IMR-90 (cell line): ENCODE measurements around the gene DENND1A. TPM values are rescaled to one million over a fixed set of nuclear protein-coding genes. Genes with fewer than 3 reads are reported as not detected.

Source experiments
- ATAC-seq: fragments of 200-7000 bp; cut with Tn5 transposase; 2 replicates; pipeline ENCODE4 v1.9.1; 2020; ENCODE audit warnings: low read depth, mild to moderate bottlenecking, moderate library complexity
- BruUV-seq: library from RNA; stranded (reverse); fragments of 400-500 nt; replicated peaks from 2 replicates; lab custom pipeline; 2021; lab: Mats Ljungman, UMichigan
- CTCF ChIA-PET: fragments of 300-600 bp; formaldehyde crosslinking; extraction: SDS; loops from one replicate; lab custom pipeline; 2021; ENCODE audit warnings: antibody characterized with exemption; lab: Yijun Ruan, JAX
- POLR2A ChIA-PET: fragments of 300-600 bp; sonication (Branson Sonifier 250); formaldehyde crosslinking; loops from one replicate; lab custom pipeline; 2022; ENCODE audit warnings: antibody characterized with exemption; ENCODE audit not compliant: unreplicated experiment; lab: Charles Lee
- DNase-seq: peaks from one replicate; pipeline ENCODE4 v3.0.0; 2013
- H2AFZ ChIP-seq: replicated peaks from 2 replicates; pipeline ENCODE3; 2013; ENCODE audit warnings: low read length, mild to moderate bottlenecking; ENCODE audit not compliant: poor library complexity
- H2AK5ac ChIP-seq: 2 replicates; pipeline ENCODE4 v1.6.1; 2013; ENCODE audit warnings: low read depth, low read length, inconsistent platforms
- H2AK9ac ChIP-seq: replicated peaks from 2 replicates; pipeline ENCODE3; 2013; ENCODE audit warnings: mild to moderate bottlenecking, low read depth, low read length, moderate library complexity; ENCODE audit not compliant: poor library complexity
- H2BK120ac ChIP-seq: 2 replicates; pipeline ENCODE4 v1.6.1; 2013; ENCODE audit warnings: low read depth, low read length, inconsistent platforms
- H2BK15ac ChIP-seq: 3 replicates; pipeline ENCODE4 v1.6.1; 2013; ENCODE audit warnings: low read depth, low read length, inconsistent platforms
- H2BK20ac ChIP-seq: 2 replicates; pipeline ENCODE4 v1.6.1; 2013; ENCODE audit warnings: low read depth, mild to moderate bottlenecking, inconsistent platforms, low read length, moderate library complexity
- H2BK5ac ChIP-seq: 2 replicates; pipeline ENCODE4 v1.6.1; 2013; ENCODE audit warnings: mild to moderate bottlenecking, low read depth, low read length, inconsistent platforms; ENCODE audit not compliant: poor library complexity, severe bottlenecking
- H3K14ac ChIP-seq: replicated peaks from 2 replicates; pipeline ENCODE4 v1.6.1; 2013; ENCODE audit warnings: low read depth, low read length, inconsistent platforms
- H3K18ac ChIP-seq: 2 replicates; pipeline ENCODE4 v1.6.1; 2013; ENCODE audit warnings: low read depth, low read length, control low read depth
- H3K23ac ChIP-seq: 2 replicates; pipeline ENCODE4 v1.6.1; 2013; ENCODE audit warnings: low read depth, low read length, inconsistent platforms
- H3K27ac ChIP-seq: 2 replicates; pipeline ENCODE4 v1.5.1; 2013; ENCODE audit warnings: mild to moderate bottlenecking, control low read depth, low read length; ENCODE audit not compliant: insufficient read depth
- H3K27me3 ChIP-seq: 2 replicates; pipeline ENCODE4 v1.6.1; 2013; ENCODE audit warnings: low read length; ENCODE audit not compliant: control insufficient read depth, insufficient read depth
- H3K36me3 ChIP-seq: 2 replicates; pipeline ENCODE4 v1.6.1; 2013; ENCODE audit warnings: low read length, mixed read lengths; ENCODE audit not compliant: control insufficient read depth, insufficient read depth
- H3K4ac ChIP-seq: 2 replicates; pipeline ENCODE4 v1.6.1; 2013; ENCODE audit warnings: low read depth, low read length, inconsistent platforms
- H3K4me1 ChIP-seq: 2 replicates; pipeline ENCODE4 v1.6.1; 2013; ENCODE audit warnings: low read length, mixed read lengths; ENCODE audit not compliant: control insufficient read depth, insufficient read depth
- H3K4me2 ChIP-seq: 2 replicates; pipeline ENCODE4 v1.6.1; 2013; ENCODE audit warnings: low read depth, mild to moderate bottlenecking, control low read depth, low read length, moderate library complexity
- H3K4me3 ChIP-seq: 2 replicates; pipeline ENCODE4 v1.5.1; 2013; ENCODE audit warnings: low read depth, mild to moderate bottlenecking, control low read depth, low read length, moderate library complexity; ENCODE audit not compliant: insufficient read depth
- H3K56ac ChIP-seq: 2 replicates; pipeline ENCODE4 v1.6.1; 2013; ENCODE audit warnings: low read length, inconsistent platforms; ENCODE audit not compliant: insufficient read depth; ENCODE audit errors: extremely low read depth
- H3K79me1 ChIP-seq, 2 experiments: 2 replicates each; pipeline ENCODE4 v1.6.1; 2013; ENCODE audit warnings: low read length in 2 of 2, inconsistent platforms in 1 of 2, low read depth in 1 of 2
- H3K9ac ChIP-seq: 2 replicates; pipeline ENCODE4 v1.6.1; 2013; ENCODE audit warnings: low read depth, low read length, control low read depth
- H3K9me1 ChIP-seq: 2 replicates; pipeline ENCODE4 v1.6.1; 2013; ENCODE audit warnings: low read length, inconsistent platforms; ENCODE audit not compliant: insufficient read depth
- H3K9me3 ChIP-seq: 2 replicates; pipeline ENCODE4 v1.6.1; 2013; ENCODE audit warnings: low read length; ENCODE audit not compliant: control insufficient read depth, insufficient read depth
- H4K20me1 ChIP-seq: 2 replicates; pipeline ENCODE4 v1.6.1; 2013; ENCODE audit warnings: low read length, inconsistent platforms; ENCODE audit not compliant: insufficient read depth
- H4K5ac ChIP-seq: 2 replicates; pipeline ENCODE4 v1.6.1; 2013; ENCODE audit warnings: mild to moderate bottlenecking, low read depth, low read length, control low read depth
- H4K8ac ChIP-seq, 2 experiments: 2 replicates each; pipeline ENCODE4 v1.6.1; 2013; ENCODE audit warnings: low read depth in 2 of 2, low read length in 2 of 2, control low read depth in 1 of 2, inconsistent platforms in 1 of 2
- H4K91ac ChIP-seq: 2 replicates; pipeline ENCODE4 v1.6.1; 2013; ENCODE audit warnings: low read depth, low read length, inconsistent platforms; ENCODE audit not compliant: insufficient read depth
- BHLHE40 ChIP-seq: fragments of 150-350 bp; IDR thresholded peaks from 2 replicates; pipeline ENCODE4 v1.6.1; 2016; ENCODE audit warnings: mild to moderate bottlenecking, low read depth, low read length
- CEBPB ChIP-seq: IDR thresholded peaks from 2 replicates; pipeline ENCODE4 v1.6.1; 2012; ENCODE audit warnings: low read depth, low read length, improper control_type of control experiment
- CHD1 ChIP-seq: IDR thresholded peaks from 2 replicates; pipeline ENCODE4 v1.6.1; 2012; ENCODE audit warnings: low read depth, low read length, improper control_type of control experiment
- CTCF ChIP-seq: conservative IDR thresholded peaks from 2 replicates; pipeline ENCODE4 v1.5.1; 2012; ENCODE audit warnings: mild to moderate bottlenecking, low read depth, low read length, improper control_type of control experiment
- ELK1 ChIP-seq: fragments of 150-350 bp; IDR thresholded peaks from 2 replicates; pipeline ENCODE4 v1.6.1; 2016; ENCODE audit warnings: low read depth, mild to moderate bottlenecking, low read length, moderate library complexity, borderline replicate concordance
- FOS ChIP-seq: fragments of 150-350 bp; IDR thresholded peaks from 2 replicates; pipeline ENCODE4 v1.6.1; 2016; ENCODE audit warnings: low read depth, low read length
- MAFK ChIP-seq: IDR thresholded peaks from 2 replicates; pipeline ENCODE4 v1.6.1; 2012; ENCODE audit warnings: low read depth, low read length, improper control_type of control experiment
- MAZ ChIP-seq: IDR thresholded peaks from 2 replicates; pipeline ENCODE4 v1.6.1; 2012; ENCODE audit warnings: low read depth, mild to moderate bottlenecking, low read length, improper control_type of control experiment, moderate library complexity, borderline replicate concordance
- MXI1 ChIP-seq: IDR thresholded peaks from 2 replicates; pipeline ENCODE4 v1.6.1; 2012; ENCODE audit warnings: low read depth, mild to moderate bottlenecking, low read length, moderate library complexity, borderline replicate concordance
- NFE2L2 ChIP-seq: fragments of 150-350 bp; IDR thresholded peaks from 2 replicates; pipeline ENCODE4 v1.6.1; 2016; ENCODE audit warnings: low read depth, mild to moderate bottlenecking, low read length
- RAD21 ChIP-seq: IDR thresholded peaks from 2 replicates; pipeline ENCODE4 v1.6.1; 2012; ENCODE audit warnings: low read length, improper control_type of control experiment
- RCOR1 ChIP-seq: IDR thresholded peaks from 2 replicates; pipeline ENCODE4 v1.6.1; 2012; ENCODE audit warnings: mild to moderate bottlenecking, low read length, improper control_type of control experiment; ENCODE audit not compliant: insufficient replicate concordance
- RFX5 ChIP-seq: IDR thresholded peaks from 2 replicates; pipeline ENCODE4 v1.8.0; 2012; ENCODE audit warnings: low read depth, mild to moderate bottlenecking, low read length, moderate library complexity
- SMC3 ChIP-seq: fragments of 150-350 bp; IDR thresholded peaks from 2 replicates; pipeline ENCODE4 v1.6.1; 2016; ENCODE audit warnings: low read depth, mild to moderate bottlenecking, antibody characterized with exemption, low read length, moderate library complexity
- USF2 ChIP-seq: fragments of 150-350 bp; IDR thresholded peaks from 2 replicates; pipeline ENCODE4 v1.6.1; 2017; ENCODE audit warnings: mild to moderate bottlenecking, antibody characterized with exemption, low read length, low read depth
- WGBS, 2 experiments: methylation state at CpG; one replicate each; pipeline versions ENCODE4 v1.1.5 to v1.1.7; 2013; ENCODE audit warnings: missing lambda C conversion rate in 2 of 2; ENCODE audit not compliant: insufficient read length in 1 of 2; ENCODE audit errors: extremely low coverage in 2 of 2; 5-methylcytosine and 5-hydroxymethylcytosine counted together
- dilution Hi-C: fragments of 300-500 bp; cut with HindIII; formaldehyde crosslinking; loops from one replicate; pipeline ENCODE4 v1.14.3; 2018; ENCODE audit warnings: low sequenced_read_pairs; ENCODE audit not compliant: unreplicated experiment
- in situ Hi-C: fragments of 300-500 bp; cut with MboI; formaldehyde crosslinking; loops from 3 replicates; pipeline ENCODE4 v1.14.3; 2019; ENCODE audit warnings: low sequenced_read_pairs, inconsistent platforms, mixed read lengths
- intact Hi-C: fragments of 100-400 bp; cut with micrococcal nuclease; formaldehyde crosslinking; loops from 2 replicates; pipeline ENCODE4 v1.10.0; 2022
- polyA plus RNA-seq, 3 experiments: library from polyadenylated mRNA; depleted of rRNA; stranded (reverse); fragments of >200 nt; gene quantifications; 2 replicates each; pipeline ENCODE4 v1.2.3, GENCODE V29; 2012; ENCODE audit warnings: low replicate concordance in 1 of 3
- total RNA-seq: library from RNA; depleted of rRNA; stranded (reverse); fragments of >200 nt; gene quantifications from 2 replicates; pipeline ENCODE4 v1.2.3, GENCODE V29; 2012

The DENND1A gene
- total and polyA plus RNA-seq, 2 of the 4 experiments (the other 2 are of a cell fraction) = 21.4 to 27.6 TPM

GRCh38 chr9:123421186-123421585 is 508.7 kb downstream of the DENND1A start:
- H3K9me3 ChIP-seq = no peaks in the 10 kb centered on the region
- no peak overlapping the region for H4K91ac ChIP-seq
- CTCF ChIA-PET = no interaction called here
- DNase-seq (no peak), ATAC-seq (no peak)
- H3K9ac ChIP-seq = no peak overlapping the region
- no peak overlapping the region for H2BK15ac ChIP-seq
- H2AK5ac ChIP-seq = no peak overlapping the region
- POLR2A ChIA-PET = no interaction called here
- H2BK120ac ChIP-seq = no peak overlapping the region
- dilution Hi-C loops = no loop called here
- H3K27ac ChIP-seq = no peak overlapping the region
- no peaks in the 10 kb centered on the region for H3K9me1 ChIP-seq
- no peaks in the 10 kb centered on the region for H3K36me3 ChIP-seq
- H3K4ac ChIP-seq = no peak overlapping the region
- 96% methylated on average over 9 of the region's 13 CpGs; no CpG with 5 or more reads in 1 of the 2 experiments for WGBS, 2 experiments
- no peak overlapping the region for H3K14ac ChIP-seq
- H3K27me3 ChIP-seq = no peaks in the 10 kb centered on the region
- intact Hi-C loops = no loop called here
- H3K79me1 ChIP-seq = no peaks in the 10 kb centered on the region
- H3K4me3 ChIP-seq = no peak overlapping the region
- H2BK20ac ChIP-seq = no peak overlapping the region
- H2BK5ac ChIP-seq = no peak overlapping the region
- BruUV-seq = no TSS peak
- TF ChIP-seq CEBPB (no peak), NFE2L2 (no peak), ELK1 (no peak), USF2 (no peak), RCOR1 (no peak), RFX5 (no peak), RAD21 (no peak), SMC3 (no peak), CTCF (no peak), FOS (no peak), MAFK (no peak), MXI1 (no peak), MAZ (no peak), BHLHE40 (no peak), CHD1 (no peak)
- no peak overlapping the region for H4K8ac ChIP-seq
- H3K56ac ChIP-seq = no peak overlapping the region
- no peak overlapping the region for H2AFZ ChIP-seq
- in situ Hi-C loops = no loop called here
- no peak overlapping the region for H4K5ac ChIP-seq
- no peaks in the 10 kb centered on the region for H4K20me1 ChIP-seq
- no peak overlapping the region for H3K18ac ChIP-seq
- no peak overlapping the region for H3K23ac ChIP-seq
- no peak overlapping the region for H3K4me2 ChIP-seq
- no peaks in the 10 kb centered on the region for H3K4me1 ChIP-seq
- H2AK9ac ChIP-seq = no peak overlapping the region
